ENCODE results near the gene ZFHX3. TPM values are rescaled to one million over a fixed set of nuclear protein-coding genes. Genes with fewer than 3 reads are reported as not detected.

The ZFHX3 gene
- total and polyA plus RNA-seq, 2 donors (not counting 1 experiment from before 2014, with no cell fraction given), result 0.54 to 6.6 TPM

- Mint-ChIP-seq H3K4me1 (peaks cover 6% of the 10 kb centered on the region), H3K9me3 (ENCODE audit: insufficient read depth) (no peaks in the 10 kb centered on the region), H3K27ac (no peak overlapping the region), H3K4me3 (no peak overlapping the region), H3K27me3 (no peaks in the 10 kb centered on the region)
- 86% methylated on average over 17 of the region's 21 CpGs for WGBS (ENCODE audit: insufficient coverage)
- H2AFZ ChIP-seq (ENCODE audit: insufficient read depth, low read depth, low read length, poor library complexity, severe bottlenecking), result no peak overlapping the region
- intact Hi-C loops (cut with micrococcal nuclease), result no loop called here
- no peaks in the 10 kb centered on the region for H3K27me3 ChIP-seq (replicated peaks in 1 of 4; ENCODE audit: control extremely low read depth in 1 of 4, control insufficient read depth in 3 of 4, insufficient read depth in 4 of 4, low read length in 3 of 4)
- TF ChIP-seq, protein P1, sequence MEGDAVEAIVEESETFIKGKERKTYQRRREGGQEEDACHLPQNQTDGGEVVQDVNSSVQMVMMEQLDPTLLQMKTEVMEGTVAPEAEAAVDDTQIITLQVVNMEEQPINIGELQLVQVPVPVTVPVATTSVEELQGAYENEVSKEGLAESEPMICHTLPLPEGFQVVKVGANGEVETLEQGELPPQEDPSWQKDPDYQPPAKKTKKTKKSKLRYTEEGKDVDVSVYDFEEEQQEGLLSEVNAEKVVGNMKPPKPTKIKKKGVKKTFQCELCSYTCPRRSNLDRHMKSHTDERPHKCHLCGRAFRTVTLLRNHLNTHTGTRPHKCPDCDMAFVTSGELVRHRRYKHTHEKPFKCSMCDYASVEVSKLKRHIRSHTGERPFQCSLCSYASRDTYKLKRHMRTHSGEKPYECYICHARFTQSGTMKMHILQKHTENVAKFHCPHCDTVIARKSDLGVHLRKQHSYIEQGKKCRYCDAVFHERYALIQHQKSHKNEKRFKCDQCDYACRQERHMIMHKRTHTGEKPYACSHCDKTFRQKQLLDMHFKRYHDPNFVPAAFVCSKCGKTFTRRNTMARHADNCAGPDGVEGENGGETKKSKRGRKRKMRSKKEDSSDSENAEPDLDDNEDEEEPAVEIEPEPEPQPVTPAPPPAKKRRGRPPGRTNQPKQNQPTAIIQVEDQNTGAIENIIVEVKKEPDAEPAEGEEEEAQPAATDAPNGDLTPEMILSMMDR (IDR thresholded peaks at IDR 0.05), result no peak
- TF ChIP-seq EZH2 (IDR thresholded peaks at IDR 0.05; ENCODE audit: borderline replicate concordance, insufficient read depth, low read depth, low read length, poor library complexity, severe bottlenecking), result no peak
- no peaks in the 10 kb centered on the region for H3K36me3 ChIP-seq (replicated peaks in 1 of 2; ENCODE audit: control extremely low read depth in 1 of 2, control insufficient read depth in 1 of 2, extremely low read depth in 1 of 2, insufficient read depth in 2 of 2, low read length in 1 of 2)
- H3K9me3 ChIP-seq (ENCODE audit: control extremely low read depth in 1 of 3, control insufficient read depth in 2 of 3, insufficient read depth in 1 of 3, low read length in 2 of 3), result no peaks in the 10 kb centered on the region
- ATAC-seq (ENCODE audit: low read depth) (no peak), DNase-seq (no peak)
- H3K79me2 ChIP-seq (ENCODE audit: control insufficient read depth, insufficient read depth, low read length), result no peaks in the 10 kb centered on the region
- CTCF ChIA-PET, result interaction anchor here (0.6 to 1.0 kb wide), 2 partner anchors 10 to 168 kb away, joined by 3 read pairs; no protein-coding TSS in a partner anchor
- H3K27ac ChIP-seq (ENCODE audit: low read length in 2 of 2), result no peak overlapping the region
- no peak overlapping the region for H3K4me3 ChIP-seq (ENCODE audit: control extremely low read depth in 1 of 5, extremely low read depth in 1 of 5, insufficient read depth in 1 of 5, low read depth in 2 of 5, low read length in 4 of 5)
- POLR2A ChIA-PET, result no interaction called here
- H3K4me2 ChIP-seq (replicated peaks; ENCODE audit: low read depth, low read length, poor library complexity, severe bottlenecking), result no peak overlapping the region
- no peak overlapping the region for H3K9ac ChIP-seq (ENCODE audit: low read length)
- H3K4me1 ChIP-seq (ENCODE audit: control insufficient read depth in 2 of 2, insufficient read depth in 2 of 2, low read length in 2 of 2), result peaks cover 5% of the 10 kb centered on the region in 2 donors
- no peaks in the 10 kb centered on the region for H4K20me1 ChIP-seq (ENCODE audit: control insufficient read depth, insufficient read depth, low read length, poor library complexity, severe bottlenecking)
These were observed 189.0 kb downstream of the ZFHX3 start for GRCh38 chr16:72858665-72859493.

Data from B cell (primary cell).